ENCODE measurements around the gene PHYKPL.
"Not testable (repeated sequence)": the region's sequence is repeated elsewhere in the genome, so short reads cannot be mapped to it uniquely, and the experiment has no call there.

Gene PHYKPL

GRCh38 chr5:178205749-178206047 lies 26.9 kb downstream of the PHYKPL start:
- no peak for DNase-seq

GRCh38 chr5:178204935-178205748 lies 27.5 kb downstream of the PHYKPL start:
- peak; percentile 93 for DNase-seq

GRCh38 chr5:178204182-178204934 lies 28.2 kb downstream of the PHYKPL start, which contains the start of gene HNRNPAB:
TSS of gene HNRNPAB (plus strand) at chr5:178204533. CDS start at chr5:178204838, 305 bp downstream.
- DNase-seq = peak; percentile 98

GRCh38 chr5:178203670-178204181 lies 28.9 kb downstream of the PHYKPL start:
- no peak for DNase-seq

- no peak for DNase-seq
Measured at GRCh38 chr5:178202541-178202940, 30.1 kb downstream of the PHYKPL start.

- DNase-seq = peak; percentile 76
Measured at GRCh38 chr5:178201927-178202235, 30.7 kb downstream of the PHYKPL start.

GRCh38 chr5:178201221-178201926 lies 31.2 kb downstream of the PHYKPL start:
- DNase-seq = no peak

GRCh38 chr5:178199581-178200434 lies 32.8 kb downstream of the PHYKPL start:
- no peak for DNase-seq

GRCh38 chr5:178198706-178199105 lies 33.9 kb downstream of the PHYKPL start:
- no peak for DNase-seq

GRCh38 chr5:178198151-178198550 lies 34.5 kb downstream of the PHYKPL start:
- DNase-seq = not testable (repeated sequence)

- DNase-seq = no peak
Measured at GRCh38 chr5:178196986-178197385, 35.6 kb downstream of the PHYKPL start.

- DNase-seq = no peak
Measured at GRCh38 chr5:178196281-178196812, 36.3 kb downstream of the PHYKPL start.

GRCh38 chr5:178194026-178194425 lies 38.6 kb downstream of the PHYKPL start:
- DNase-seq = peak; percentile 67

- DNase-seq = no peak
Measured at GRCh38 chr5:178193251-178193809, 39.3 kb downstream of the PHYKPL start.

GRCh38 chr5:178192787-178193186 lies 39.8 kb downstream of the PHYKPL start:
- DNase-seq = no peak

- DNase-seq = no peak
Measured at GRCh38 chr5:178192244-178192643, 40.4 kb downstream of the PHYKPL start.

- no peak for DNase-seq
Measured at GRCh38 chr5:178191661-178192060, 40.9 kb downstream of the PHYKPL start.

- no peak for DNase-seq
Measured at GRCh38 chr5:178189433-178189832, 43.2 kb downstream of the PHYKPL start.

- DNase-seq = no peak
Measured at GRCh38 chr5:178187014-178187413, 45.6 kb downstream of the PHYKPL start, which contains the start of gene GMCL2. TSS of gene GMCL2 (minus strand) at chr5:178187371. CDS start at chr5:178187299, 72 bp downstream.

GRCh38 chr5:178186427-178186826 lies 46.2 kb downstream of the PHYKPL start:
- peak; percentile 54 for DNase-seq

GRCh38 chr5:178182158-178182876 lies 50.3 kb downstream of the PHYKPL start:
- DNase-seq = peak; percentile 95
